Spleen (tissue), 11 donors: ENCODE data around the gene PNPLA2. TPM values are rescaled to one million over a fixed set of nuclear protein-coding genes. Genes with fewer than 3 reads are reported as not detected.

Source experiments
- DNase-seq: peaks from one replicate; pipeline ENCODE4 v3.0.0-alpha.2; 2020
- H3K27ac ChIP-seq, 8 donors: fragments of 200-600 bp; sonication (generic) in 7 of 8; 1 replicate in 4 of 8; 2 replicates in 4 of 8; pipeline versions ENCODE4 v1.5.0 to v1.8.0; 2016 to 2021; ENCODE audit warnings: inconsistent platforms in 4 of 8, mild to moderate bottlenecking in 4 of 8, moderate library complexity in 1 of 8
- H3K27me3 ChIP-seq, 7 donors: fragments of 200-600 bp; sonication (generic) in 6 of 7; replicated peaks in 1 of 7; 1 replicate in 4 of 7; 2 replicates in 3 of 7; pipeline versions ENCODE4 v1.5.0 to v1.8.0; 2016 to 2021; ENCODE audit warnings: inconsistent platforms in 3 of 7, mild to moderate bottlenecking in 1 of 7
- H3K36me3 ChIP-seq, 6 donors: fragments of 200-600 bp; sonication (generic) in 5 of 6; 1 replicate in 4 of 6; 2 replicates in 2 of 6; pipeline versions ENCODE4 v1.5.0 to v1.8.0; 2016 to 2021; ENCODE audit warnings: inconsistent platforms in 2 of 6
- H3K4me1 ChIP-seq, 6 donors: fragments of 200-600 bp; sonication (generic) in 5 of 6; 1 replicate in 3 of 6; 2 replicates in 3 of 6; pipeline versions ENCODE4 v1.5.0 to v1.8.0; 2016 to 2021; ENCODE audit warnings: inconsistent platforms in 3 of 6
- H3K4me3 ChIP-seq, 8 donors: fragments of 200-600 bp; sonication (generic) in 7 of 8; 1 replicate in 4 of 8; 2 replicates in 4 of 8; pipeline versions ENCODE4 v1.5.0 to v1.8.0; 2016 to 2021; ENCODE audit warnings: inconsistent platforms in 4 of 8, mild to moderate bottlenecking in 4 of 8, moderate library complexity in 2 of 8
- H3K9me3 ChIP-seq, 8 donors: fragments of 200-600 bp; sonication (generic) in 7 of 8; 1 replicate in 4 of 8; 2 replicates in 4 of 8; pipeline versions ENCODE4 v1.5.0 to v1.8.0; 2016 to 2021; ENCODE audit warnings: inconsistent platforms in 4 of 8
- CTCF ChIP-seq, 11 experiments: fragments of 200-600 bp in 7 of 11; fragments of 450-650 bp in 4 of 11; sonication (generic) in 4 of 11; IDR thresholded peaks in 8 of 11; conservative IDR thresholded peaks in 3 of 11; 1 replicate in 7 of 11; 2 replicates in 4 of 11; pipeline versions ENCODE4 v1.4.0 to v1.8.0; 2016 to 2021; ENCODE audit warnings: antibody characterized with exemption in 11 of 11, inconsistent platforms in 4 of 11, mild to moderate bottlenecking in 1 of 11
- POLR2A ChIP-seq, 3 donors: fragments of 450-650 bp; IDR thresholded peaks; one replicate each; pipeline ENCODE4 v1.5.1; 2017; ENCODE audit warnings: antibody characterized with exemption in 3 of 3, mild to moderate bottlenecking in 1 of 3
- POLR2AphosphoS5 ChIP-seq, 3 donors: sonication (generic); formaldehyde crosslinking; IDR thresholded peaks; one replicate each; pipeline ENCODE4 v1.5.1; 2017; ENCODE audit warnings: antibody characterized with exemption in 3 of 3
- WGBS, 5 donors: extraction: QIAGEN DNeasy Blood & Tissue Kit in 3 of 5; methylation state at CpG; one replicate each; pipeline versions ENCODE4 v1.1.5 to v1.1.7; 2013 to 2018; 5-methylcytosine and 5-hydroxymethylcytosine counted together
- intact Hi-C: fragments of 100-400 bp; cut with DNase I; formaldehyde crosslinking; loops from one replicate; pipeline ENCODE4 v1.15.0; 2023; ENCODE audit warnings: low total_unique reads
- polyA plus RNA-seq, 3 donors: library from polyadenylated mRNA; stranded (reverse); fragments of 200-250 nt; gene quantifications; one replicate each; pipeline ENCODE4 v1.2.1, GENCODE V29; 2013
- total RNA-seq, 7 donors: library from RNA; depleted of rRNA in 3 of 7; stranded (reverse); fragments of >200 nt in 3 of 7; fragmentation: NEBNext Ultra II Directional in 4 of 7; extraction: Animal tissue kit (Norgen Biotek cat#: 25700) in 4 of 7; gene quantifications; one replicate each; pipeline versions ENCODE4 v1.1.0 to v1.2.1, GENCODE V29; 2016 to 2021
- donor health status: healthy with polysubstance abuse.
- donor health status: DM: no; HTN: no; CAD: no; lungs with moderate emphysema.
- donor health status: DM: no; HTN: no; CAD: no.
- donor health status: Bipolar disorder and iron deficiency.
- donor health status: healthy.
- donor health status: DM: no; HTN: no; CAD: no.
- donor health status: DM: yes; HTN: yes; CAD: no.

Gene PNPLA2
- total and polyA plus RNA-seq, 10 donors = 46.3 to 131 (median 107) TPM

- peak overlapping the region in 1 of 8 donors; percentile 1 for H3K27ac ChIP-seq
- H3K27me3 ChIP-seq = peaks cover 0 to 11% (median 3%) of the 10 kb centered on the region in 7 donors
- peaks cover 0 to 25% (median 0%) of the 10 kb centered on the region in 6 donors for H3K36me3 ChIP-seq
- no peak overlapping the region for H3K4me3 ChIP-seq
- H3K9me3 ChIP-seq = no peaks in the 10 kb centered on the region
- peaks cover 0 to 71% (median 34%) of the 10 kb centered on the region in 6 donors for H3K4me1 ChIP-seq
- WGBS, 5 donors = 87 to 97% (median 90%) methylated on average over 8 to 20 of the region's 20 CpGs
- no peak for TF ChIP-seq CTCF (IDR thresholded peaks at IDR 0.05 in 8 of 11, conservative IDR thresholded peaks at IDR 0.05 in 3 of 11)
- TF ChIP-seq POLR2A (IDR thresholded peaks at IDR 0.05) = no peak
- no peak for TF ChIP-seq POLR2AphosphoS5 (IDR thresholded peaks at IDR 0.05)
- intact Hi-C loops = no loop called here
- no peak for DNase-seq
Measured at GRCh38 chr11:854601-855329, 36.1 kb downstream of the PNPLA2 start.

GRCh38 chr11:855330-855674 lies 36.6 kb downstream of the PNPLA2 start:
- H3K27ac ChIP-seq = peak overlapping the region in 1 of 8 donors; percentile 1
- H3K4me3 ChIP-seq = no peak overlapping the region
- 83 to 89% (median 87%) methylated on average over 6 to 7 of the region's 7 CpGs for WGBS, 5 donors
- peaks cover 0 to 71% (median 33%) of the 10 kb centered on the region in 6 donors for H3K4me1 ChIP-seq
- H3K9me3 ChIP-seq = no peaks in the 10 kb centered on the region
- H3K36me3 ChIP-seq = peaks cover 0 to 23% (median 0%) of the 10 kb centered on the region in 6 donors
- DNase-seq = no peak
- H3K27me3 ChIP-seq = peaks cover 0 to 6% (median 0%) of the 10 kb centered on the region in 7 donors
- intact Hi-C loops = no loop called here
- TF ChIP-seq POLR2AphosphoS5 (IDR thresholded peaks at IDR 0.05) = no peak
- no peak for TF ChIP-seq CTCF (IDR thresholded peaks at IDR 0.05 in 8 of 11, conservative IDR thresholded peaks at IDR 0.05 in 3 of 11)
- TF ChIP-seq POLR2A (IDR thresholded peaks at IDR 0.05) = no peak

- WGBS, 5 donors = 67 to 93% (median 87%) methylated on average over 8 to 12 of the region's 12 CpGs
Measured at GRCh38 chr11:855796-856195, 37.1 kb downstream of the PNPLA2 start.

More at GRCh38 chr11:855796-856195, 37.1 kb downstream of the PNPLA2 start:
- intact Hi-C loops = no loop called here
- Histone ChIP-seq H3K9me3 (no peaks in the 10 kb centered on the region), H3K4me1 (peaks cover 0 to 71% (median 28%) of the 10 kb centered on the region in 6 donors), H3K27ac (peak overlapping the region in 2 of 8 donors; percentile 30), H3K4me3 (no peak overlapping the region), H3K27me3 (peaks cover 0 to 1% (median 0%) of the 10 kb centered on the region in 7 donors), H3K36me3 (peaks cover 0 to 18% (median 0%) of the 10 kb centered on the region in 6 donors)
- no peak for DNase-seq
- TF ChIP-seq POLR2AphosphoS5 (IDR thresholded peaks at IDR 0.05) (peak in 1 of 3 donors; percentile 8), CTCF (IDR thresholded peaks at IDR 0.05 in 8 of 11, conservative IDR thresholded peaks at IDR 0.05 in 3 of 11) (no peak), POLR2A (IDR thresholded peaks at IDR 0.05) (no peak)
